NCI-H146 treated with DMSO at 0.1 percent for 48 hours (cell line): ENCODE measurements around the gene FOXP1.

Source experiments
- DNase-seq: peaks from one replicate; lab custom pipeline; 2025; ENCODE audit not compliant: unreplicated experiment; lab: John Stamatoyannopoulos, UW

FOXP1 gene

DNA sequence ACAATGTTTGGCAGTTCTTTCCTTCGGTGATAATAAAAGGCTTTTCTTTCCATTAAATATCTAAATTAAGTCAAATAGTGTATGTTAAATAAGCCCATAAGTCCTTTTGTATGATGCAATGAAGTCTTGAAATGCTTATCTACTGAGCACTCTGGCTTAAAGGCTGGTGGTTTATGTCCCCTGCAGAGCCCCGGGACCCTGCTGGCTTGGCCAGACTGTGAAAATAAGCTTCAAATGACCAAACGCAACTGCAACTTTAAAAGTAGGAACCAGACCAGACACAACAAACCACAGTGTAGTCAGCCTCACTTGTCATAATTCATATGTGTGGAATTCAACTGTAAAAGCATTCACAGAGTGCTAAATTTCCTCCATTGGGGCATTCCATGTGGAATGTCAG lies 72.5 kb downstream of the FOXP1 start:
- no peak for DNase-seq

DNA sequence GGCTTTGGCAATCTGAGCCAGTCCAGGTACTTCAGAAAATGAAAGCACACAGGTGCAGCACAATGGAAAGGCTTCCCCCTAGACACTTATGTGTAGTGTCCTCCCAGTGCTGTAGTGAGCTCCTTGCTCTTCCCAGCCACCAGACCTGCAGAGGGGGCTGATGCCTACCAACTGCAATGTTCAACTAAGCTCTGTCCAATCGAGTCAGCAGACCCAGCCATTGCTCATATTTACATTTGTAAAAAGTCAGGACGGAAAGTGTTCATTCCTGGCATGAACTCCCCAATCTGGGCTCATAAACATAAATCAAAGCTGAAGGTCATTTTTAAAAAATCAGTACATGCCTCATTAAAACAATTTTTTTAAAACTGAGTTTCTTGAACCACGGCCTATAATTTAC lies 73.0 kb downstream of the FOXP1 start:
- no peak for DNase-seq

DNA sequence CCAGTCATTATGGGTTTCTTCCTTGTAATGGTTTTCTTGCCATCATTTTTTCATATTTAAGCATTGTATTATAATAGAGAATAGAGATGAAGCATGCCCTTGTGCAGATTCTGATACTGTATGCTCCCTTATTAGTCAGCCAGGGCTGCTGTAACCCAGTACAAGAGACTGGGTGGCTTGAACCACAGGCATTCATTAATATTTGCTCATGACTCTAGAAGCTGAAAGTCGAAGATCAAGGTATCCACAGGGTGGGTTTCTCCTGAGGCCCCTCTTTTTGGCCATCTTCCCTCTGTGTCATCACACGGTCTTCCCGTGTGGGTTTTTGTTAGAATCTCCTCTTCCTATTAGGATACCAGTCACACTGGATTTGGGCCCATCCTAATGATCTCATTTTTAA lies 74.5 kb downstream of the FOXP1 start:
- no peak for DNase-seq

DNA sequence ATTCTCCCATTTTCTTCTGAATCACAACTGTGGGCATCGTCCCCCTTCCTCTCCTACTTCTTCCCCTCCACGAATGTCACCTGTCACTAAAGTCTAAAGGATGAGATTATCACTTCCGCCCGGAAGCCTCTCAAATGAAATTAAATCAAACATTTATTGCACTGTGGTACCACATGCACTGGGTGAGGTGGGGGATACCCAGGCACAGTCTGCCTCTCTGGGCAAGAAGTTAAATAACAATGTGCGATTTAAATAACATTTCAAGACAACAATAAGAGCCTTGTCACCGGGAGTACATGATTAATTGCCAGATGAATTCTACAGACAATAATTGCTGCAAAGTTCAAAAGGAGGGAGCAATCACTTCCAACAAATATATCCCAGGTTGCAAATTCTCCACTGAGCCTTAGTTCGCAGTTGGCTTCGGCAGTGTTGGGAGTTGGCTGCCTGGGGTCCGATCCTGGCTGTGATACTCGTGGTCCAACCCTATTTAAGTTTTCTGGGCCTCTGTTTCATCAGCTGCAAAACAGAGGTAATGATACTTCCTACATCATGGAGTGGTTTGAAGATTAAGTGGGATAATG lies 77.7 kb downstream of the FOXP1 start:
- no peak for DNase-seq

DNA sequence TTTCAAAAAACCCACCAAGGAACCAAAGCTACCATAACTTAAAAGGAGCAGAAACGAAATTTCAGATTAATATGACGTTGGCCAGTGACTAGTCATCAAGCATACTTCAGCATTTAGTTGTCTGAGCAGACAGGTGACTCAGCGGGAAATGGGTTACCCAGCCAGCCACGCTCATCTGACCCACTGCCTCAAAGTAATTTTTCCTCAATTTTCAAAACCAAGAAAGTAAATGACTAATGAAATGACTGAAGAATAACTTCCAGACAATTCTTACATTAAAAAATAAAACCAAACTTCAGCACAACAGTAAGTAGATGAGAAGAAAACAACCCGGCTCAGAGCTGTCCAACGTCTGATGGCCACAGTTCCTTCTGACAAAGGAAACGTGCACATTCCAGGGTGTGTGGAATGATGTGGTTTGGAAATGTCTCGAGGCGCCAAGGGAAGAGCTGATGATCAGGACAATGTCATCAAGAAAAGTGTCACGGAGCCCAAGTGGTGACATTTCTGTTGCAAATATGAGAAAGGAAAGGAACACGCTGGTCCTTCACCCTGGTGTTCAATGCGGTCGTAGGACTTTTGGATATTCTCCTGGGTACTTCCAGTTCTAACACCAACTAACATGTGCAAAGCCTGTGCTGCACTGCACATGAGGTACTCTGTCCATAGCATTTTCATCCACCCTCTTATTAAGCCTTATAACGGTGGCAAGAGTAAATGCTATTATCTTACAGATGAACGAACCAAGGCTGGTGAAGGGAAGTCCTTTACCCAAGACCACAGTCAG lies 79.1 kb downstream of the FOXP1 start:
- no peak for DNase-seq

DNA sequence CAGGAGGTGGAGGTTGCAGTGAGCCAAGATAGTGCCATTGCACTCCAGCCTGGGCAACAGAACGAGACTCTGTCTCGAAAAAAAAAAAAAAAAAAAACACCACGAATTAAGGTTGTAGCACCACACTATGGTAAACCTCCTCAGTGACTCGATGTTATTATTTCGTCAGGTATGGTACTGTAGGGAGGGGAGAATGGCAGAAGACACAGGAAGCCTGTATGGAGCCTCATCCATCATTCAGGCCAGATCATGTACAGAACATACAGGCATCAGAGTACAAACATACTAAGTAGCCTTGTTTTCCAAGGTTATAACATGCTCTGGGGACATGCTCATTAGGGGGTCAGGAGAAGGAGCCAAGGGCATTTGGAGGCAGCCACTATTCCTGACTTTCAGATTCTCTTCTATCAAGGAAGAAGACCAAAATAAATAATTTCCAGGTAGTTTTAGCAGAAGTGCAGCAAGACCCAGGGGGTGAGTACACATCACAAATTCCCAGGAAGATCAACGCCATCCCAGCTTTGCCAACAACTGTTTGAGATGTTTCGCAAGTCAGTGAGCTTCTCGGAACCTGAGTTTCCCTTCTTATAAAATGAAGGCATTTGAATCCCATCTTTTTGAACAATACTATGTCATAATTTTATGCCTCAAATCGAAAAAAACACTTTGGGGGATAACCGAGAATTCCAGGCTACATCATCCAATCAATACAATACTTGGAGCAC lies 79.8 kb downstream of the FOXP1 start:
- no peak for DNase-seq

DNA sequence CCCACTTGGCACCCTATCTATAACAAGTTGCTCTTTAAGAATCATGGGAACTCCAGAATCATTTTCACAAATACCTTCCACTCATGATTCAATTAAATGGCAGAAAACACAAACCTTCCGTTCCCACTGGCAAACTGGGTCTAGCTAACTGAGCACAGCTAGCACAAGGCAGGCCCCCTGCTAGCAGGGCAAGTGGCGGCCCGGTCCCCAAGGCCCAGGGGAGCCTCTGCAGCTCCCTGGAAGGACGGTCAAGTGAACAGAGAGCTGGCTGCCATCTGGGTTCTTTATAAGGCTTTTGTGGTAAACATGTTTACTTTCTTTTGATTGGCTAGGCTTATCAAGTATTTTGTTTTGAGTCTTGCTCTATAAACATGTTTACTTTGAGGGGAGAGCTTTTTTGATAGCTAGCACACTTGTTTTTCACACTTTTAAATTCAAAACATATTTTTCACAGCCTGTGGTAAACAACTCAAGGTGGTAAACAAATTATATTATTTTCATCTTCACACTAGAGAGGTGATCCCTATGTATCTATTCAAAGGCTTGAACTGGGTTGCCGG lies 81.4 kb downstream of the FOXP1 start:
- no peak for DNase-seq

DNA sequence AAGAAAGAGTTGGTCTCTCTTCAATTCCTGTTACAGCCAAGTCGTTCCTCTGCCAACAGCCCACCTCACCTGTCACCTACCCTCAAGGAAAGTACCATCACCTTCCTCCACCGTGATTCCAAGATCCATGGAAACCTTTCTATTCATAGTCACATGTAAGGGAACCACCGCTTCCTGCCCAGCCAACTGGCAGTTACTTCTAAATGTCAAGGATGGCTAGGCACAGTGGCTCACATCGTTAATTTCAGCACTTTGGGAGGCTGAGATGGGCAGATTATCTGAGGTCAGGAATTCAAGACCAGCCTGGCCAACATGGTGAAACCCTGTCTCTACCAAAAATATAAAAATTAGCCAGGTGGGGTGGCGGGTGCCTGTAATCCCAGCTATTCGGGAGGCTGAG lies 82.8 kb downstream of the FOXP1 start:
- DNase-seq = no peak

DNA sequence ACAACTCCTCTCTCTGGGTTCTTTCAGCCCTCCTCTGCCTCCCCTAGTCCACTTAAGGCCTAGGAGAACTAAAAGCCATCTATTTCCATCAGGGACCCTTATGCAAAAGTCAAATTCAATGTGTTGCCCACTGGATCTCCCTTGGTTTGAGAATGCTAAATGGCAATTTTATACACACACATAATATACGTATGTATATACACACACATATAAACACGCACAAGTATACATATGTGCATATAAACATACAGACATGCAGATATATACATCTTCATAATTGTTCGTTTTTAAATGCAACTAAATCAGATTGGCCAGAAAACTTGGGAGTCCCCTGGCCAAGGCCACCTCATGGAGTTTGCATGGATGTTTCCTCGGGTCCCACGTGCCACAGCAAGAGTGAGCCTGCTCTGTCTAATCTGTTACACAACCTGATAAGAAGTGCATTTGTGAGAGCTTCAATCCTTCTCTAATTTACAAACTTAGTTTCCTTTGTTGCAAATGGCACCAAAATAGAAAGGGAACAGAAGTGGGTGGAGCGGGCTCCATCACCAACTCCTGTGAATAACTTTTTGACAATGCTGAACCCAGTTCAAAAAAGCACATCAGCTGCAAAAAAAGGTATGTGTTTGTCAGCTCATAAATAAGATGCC lies 84.2 kb downstream of the FOXP1 start:
- DNase-seq = no peak

DNA sequence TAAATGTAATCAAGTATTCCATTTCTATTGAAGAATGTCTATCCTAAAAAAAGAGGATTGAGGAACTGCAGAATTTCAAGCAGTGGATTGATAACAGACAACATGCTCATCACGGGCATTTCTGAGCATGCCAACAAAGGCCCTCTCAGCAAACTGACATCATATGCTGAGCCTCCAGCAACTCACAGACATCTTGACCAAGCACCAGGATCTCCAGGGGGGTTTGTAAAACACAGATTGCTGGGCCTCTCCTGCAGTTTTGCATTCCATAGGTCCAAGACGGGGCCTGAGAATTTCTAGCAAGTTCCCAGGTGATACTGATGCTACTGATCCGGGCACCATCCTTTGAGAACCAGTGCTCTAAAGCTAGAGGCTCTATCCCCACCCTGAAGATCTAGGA lies 85.0 kb downstream of the FOXP1 start:
- DNase-seq = no peak

DNA sequence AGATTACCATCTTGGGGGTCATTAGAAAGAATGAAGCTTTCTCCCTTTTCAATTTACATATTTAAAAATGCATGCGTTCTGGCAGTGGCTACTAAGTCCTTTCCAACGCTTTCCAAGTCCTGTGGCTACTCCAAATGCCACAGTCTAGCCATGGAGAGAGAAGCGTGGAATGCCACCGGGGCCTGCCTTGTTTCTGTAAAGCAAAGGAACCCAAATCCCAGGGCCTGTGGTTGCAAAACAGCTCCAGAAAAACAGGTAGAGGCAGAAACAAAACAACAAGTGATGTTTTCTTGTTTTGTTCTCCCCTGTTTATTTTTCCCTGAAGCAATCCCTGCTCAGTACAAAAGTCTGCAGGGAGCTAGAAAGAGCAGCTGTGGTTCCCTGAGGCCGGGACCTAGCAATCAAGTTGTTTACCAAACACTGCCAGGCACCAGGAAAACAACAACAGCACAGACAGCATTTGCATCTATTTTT lies 85.5 kb downstream of the FOXP1 start:
- no peak for DNase-seq

DNA sequence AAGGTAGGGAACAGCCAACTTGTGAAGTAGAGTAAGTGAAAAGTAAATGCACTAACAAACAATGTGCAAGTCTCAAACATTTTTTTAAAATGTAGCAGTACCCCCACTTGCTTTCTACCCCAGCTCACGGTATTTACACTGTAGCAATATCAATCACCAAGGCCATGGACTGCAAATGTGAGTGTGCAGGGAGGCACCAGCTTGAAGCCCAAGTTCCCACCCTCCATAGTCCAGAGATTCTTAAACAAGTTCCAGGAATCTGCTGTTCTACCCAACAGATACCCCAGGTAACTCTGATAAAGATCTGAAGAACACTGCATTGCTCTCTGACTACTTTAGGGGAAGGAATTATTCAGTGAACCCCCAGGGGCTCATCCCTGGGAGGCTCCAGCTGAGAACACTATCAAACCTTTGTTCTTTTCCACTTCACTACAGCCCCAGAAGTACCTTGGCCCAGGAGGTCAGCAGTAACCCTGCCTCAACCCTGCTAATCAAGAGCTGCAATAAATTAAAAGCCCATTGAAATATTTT lies 86.1 kb downstream of the FOXP1 start:
- DNase-seq = no peak

DNA sequence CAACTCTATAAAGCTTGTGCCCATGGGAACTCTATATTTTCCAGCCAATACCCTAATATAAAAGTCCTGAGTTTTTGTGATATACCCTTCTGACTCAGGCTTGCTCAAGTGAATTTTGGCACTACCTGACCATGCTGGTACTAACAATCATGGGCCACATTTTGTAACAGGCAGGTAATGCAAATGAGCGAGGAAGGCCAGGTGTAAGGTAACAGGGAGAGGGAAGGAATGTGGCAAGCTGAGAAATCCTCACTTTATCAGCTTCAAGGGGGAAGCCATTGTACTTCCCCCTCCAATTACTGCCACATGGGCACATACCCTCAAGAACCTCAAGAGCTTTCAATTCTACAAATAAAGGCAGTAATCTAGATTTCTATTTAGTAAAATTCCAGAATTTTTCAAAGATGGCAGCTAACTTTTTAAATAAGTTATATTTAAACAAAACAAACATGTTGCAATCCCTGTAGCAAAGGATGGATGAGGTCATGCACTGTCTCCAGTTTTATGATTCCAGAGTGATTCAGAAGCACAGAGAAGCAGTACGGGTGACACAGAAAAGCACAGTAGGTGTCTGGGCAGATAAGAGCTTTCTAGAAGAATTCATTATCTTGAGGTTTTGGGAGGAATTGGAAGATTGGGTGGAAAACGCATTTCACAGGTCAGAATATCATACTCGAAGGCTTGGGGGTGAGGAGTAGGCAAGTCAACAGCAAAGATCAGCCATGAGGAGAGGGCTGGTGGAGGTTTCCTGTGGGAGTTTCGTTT lies 87.6 kb downstream of the FOXP1 start:
- no peak for DNase-seq

DNA sequence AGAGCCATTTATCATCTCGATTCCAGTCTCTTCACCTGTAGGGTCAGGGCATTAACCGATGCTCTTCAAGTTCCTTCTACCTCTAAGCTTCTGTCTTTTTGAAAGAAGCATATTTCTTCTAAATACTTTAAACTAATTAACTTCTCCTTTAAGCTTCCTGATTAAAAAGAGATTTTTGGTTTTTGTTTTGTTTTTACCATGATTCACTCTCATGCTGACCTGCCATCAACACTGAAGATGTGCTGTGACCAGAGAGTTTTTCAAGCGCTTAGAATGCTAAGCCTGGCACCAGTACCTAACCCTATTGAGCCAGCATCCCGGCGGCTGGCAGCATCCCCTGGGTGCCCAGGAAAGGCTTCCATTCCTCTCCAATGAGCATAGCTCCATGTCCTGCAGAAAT lies 89.3 kb downstream of the FOXP1 start:
- DNase-seq = no peak

DNA sequence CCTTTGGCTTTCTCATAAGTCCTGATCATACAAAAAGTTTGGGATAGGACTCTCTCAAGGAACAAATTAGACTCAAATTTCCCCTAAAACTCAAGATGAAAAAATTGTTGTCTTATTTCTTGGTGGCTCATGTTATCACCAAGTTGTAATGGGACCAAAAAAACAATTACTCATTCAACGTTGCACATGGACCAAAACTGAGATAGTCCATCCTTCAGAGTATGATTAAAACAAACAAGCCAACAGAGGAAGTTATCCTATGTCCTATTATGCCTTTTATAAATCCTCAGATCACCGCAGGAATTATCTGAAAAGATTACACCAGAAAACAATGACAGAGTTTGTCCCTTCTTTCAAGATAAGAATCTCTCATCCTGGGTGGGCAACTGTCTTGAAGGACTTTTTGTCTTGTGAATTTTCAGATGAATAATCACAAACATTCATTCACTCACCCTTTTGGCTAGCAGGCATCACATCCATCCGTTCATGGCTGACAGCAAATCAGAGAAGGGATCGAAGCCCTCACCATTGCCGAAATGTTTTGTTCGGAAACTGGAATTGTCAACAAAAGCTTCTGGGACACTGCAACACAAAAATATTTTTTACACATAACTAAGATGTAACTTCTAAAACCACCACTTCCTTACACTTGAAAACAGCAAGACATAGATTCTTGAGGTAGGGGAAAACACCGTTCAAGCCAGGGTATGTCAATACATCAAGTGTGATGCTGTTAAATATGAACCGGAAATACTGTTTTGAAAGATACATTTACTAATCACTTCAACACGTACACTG lies 90.4 kb downstream of the FOXP1 start:
- DNase-seq = no peak

DNA sequence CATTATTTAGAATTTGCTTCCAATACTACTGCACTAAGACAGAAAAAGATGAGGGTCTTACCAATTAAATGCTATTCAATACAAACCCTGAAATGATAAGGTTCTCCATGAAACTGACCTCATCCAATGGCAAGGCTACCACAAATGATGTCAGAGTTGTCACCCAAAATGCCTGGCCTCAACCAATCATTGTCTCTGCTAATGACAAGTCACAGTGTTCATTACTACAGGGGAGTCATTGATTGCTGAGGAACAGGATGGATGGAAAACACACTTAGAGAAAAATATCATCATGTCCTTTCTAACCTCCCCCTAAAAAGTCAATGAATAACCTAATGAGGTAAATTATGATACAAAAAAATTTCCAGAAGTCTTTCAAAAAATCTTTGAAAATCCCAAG lies 91.0 kb downstream of the FOXP1 start:
- no peak for DNase-seq

DNA sequence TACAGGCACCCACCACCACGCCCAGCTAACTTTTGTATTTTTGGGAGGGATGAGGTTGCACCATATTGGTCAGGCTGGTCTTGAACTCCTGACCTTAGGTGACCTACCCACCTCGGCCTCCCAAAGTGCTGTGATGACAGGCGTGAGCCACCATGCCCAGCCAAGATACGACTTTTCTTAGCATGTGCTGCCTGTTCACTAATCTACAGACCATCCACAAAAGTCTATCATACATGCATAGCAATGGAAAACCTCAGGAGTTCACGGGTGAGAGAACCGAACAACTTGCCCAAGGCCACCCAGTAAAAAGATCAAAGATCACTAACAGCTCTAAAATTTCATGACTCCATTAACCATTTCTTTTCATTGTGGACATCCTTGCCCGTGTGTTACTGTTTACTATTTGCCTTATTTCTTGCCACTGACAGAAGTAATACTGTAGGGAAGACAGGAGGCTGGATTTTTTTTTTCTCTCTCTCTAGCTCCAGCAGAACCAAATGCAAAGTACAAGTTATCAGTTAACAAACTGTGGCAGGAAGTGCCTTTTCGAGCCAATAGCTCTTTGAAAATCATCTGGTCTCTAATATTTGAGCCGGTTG lies 92.3 kb downstream of the FOXP1 start:
- no peak for DNase-seq

DNA sequence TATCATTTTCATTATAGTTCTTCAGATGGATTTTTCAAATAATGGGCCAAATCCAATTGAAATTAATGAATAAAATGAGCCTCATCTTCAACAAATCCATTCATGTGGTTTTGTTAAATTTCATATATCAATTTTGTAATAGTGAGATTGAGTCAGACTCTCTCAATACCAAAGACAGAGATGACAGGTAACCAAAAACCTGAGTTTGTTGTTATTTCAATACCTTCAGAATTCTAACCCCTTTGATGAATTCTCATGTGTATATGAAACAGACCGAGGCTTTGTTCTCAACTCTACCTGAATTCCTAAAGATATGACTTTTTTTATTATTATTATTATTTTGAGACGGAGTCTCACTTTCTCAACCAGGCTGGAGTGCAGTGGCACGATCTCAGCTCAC lies 92.8 kb downstream of the FOXP1 start:
- no peak for DNase-seq

DNA sequence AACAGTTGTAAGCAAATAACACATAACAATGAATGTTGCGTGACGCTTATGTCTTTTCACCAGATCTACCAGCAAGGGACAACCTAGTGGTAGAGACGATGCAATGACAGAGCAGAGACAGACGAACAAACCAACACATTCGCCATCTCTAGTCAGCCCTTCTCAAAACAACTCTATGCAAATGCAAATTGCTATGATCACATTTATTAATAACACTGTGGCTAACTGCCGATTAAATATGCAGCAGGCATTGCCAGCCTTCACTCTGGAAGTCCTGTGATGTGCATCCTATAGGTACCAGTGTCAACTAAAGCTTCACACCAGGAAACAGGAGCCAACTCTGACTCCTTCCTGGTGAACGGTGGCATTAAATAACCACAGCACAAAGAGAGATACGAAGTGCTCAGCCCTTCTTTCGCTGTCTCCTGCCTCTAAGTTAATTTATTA lies 94.2 kb downstream of the FOXP1 start:
- no peak for DNase-seq
